GM19438 (cell line): Measurements from ENCODE around the gene HDAC11.
"Not testable (repeated sequence)": the region's sequence is repeated elsewhere in the genome, so short reads cannot be mapped to it uniquely, and the experiment has no call there.

ENCODE experiments used
- ATAC-seq: cut with Tn5 transposase; IDR thresholded peaks from one replicate; pipeline ENCODE4 v1.9.1; 2021; ENCODE audit warnings: low read depth; ENCODE audit not compliant: unreplicated experiment

The HDAC11 gene

GRCh38 chr3:13521749-13522148, 41.6 kb downstream of the HDAC11 start:
- ATAC-seq, result not testable (repeated sequence)

DNA sequence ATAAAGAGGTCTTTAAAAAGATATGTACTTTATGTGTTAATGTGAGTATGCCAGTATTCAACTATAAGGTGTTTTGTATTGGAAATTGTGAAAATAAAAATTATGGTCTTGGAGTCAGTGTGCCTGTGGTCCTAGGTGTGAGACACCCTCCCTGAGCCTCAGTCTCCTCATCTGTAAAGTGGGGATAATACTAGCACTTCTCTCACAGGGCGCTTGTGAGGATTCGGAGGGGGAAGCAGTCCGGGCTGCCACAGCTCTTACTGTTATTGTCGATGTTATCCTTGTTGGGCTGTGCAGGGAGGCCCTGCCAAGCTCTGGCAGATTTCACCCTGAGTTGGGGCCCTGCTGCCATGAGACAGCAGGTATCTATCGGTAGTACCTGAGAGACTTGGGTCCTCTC, 42.1 kb downstream of the HDAC11 start:
- ATAC-seq, result no peak

DNA sequence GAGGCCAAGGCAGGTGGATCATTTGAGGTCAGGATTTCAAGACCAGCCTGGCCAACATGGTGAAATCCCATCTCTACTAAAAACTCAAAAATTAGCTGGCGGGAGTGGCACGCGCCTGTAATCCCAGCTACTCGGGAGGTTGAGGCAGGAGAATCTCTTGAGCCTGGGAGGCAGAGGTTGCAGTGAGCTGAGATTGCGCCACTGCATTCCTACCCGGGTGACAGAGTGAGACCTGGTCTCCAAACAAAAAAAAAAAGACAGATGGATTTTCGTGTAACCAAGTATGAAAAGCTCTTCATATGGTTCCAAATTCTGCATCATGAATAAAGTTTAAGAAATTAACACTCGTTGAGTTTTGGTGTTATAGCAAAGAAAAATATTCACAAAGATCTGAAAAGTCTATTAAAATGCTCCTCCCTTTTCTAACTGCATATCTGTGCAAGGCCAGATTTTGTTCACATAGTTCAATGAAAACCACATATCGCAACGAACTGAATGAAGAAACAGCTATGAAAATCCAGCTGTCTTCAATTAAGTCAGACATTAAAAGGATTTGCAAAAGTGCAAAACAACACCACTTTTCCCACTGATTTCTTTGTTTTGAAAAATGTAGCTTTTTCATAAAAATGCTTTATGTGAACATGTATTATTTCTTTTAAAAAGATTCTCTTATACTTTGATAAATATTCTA, 45.0 kb downstream of the HDAC11 start:
- ATAC-seq, result no peak

GRCh38 chr3:13525827-13526625, 45.9 kb downstream of the HDAC11 start:
- ATAC-seq, result no peak

DNA sequence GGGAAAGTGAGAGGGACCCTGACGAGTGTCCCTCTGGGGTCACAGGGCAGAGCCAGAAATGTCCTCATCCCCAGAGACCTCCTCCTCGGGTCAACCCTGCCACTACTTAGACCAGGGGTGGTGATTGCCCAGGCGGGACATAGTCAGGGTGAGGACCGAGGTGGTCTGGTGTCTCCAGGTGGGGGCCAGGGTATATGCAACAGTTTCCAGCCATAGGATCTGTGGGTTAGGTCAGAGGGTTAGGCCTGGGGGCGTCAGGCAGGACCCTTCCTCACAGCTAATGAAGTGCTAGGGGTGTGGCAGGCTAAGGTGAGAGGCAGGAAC, 46.5 kb downstream of the HDAC11 start:
- no peak for ATAC-seq

DNA sequence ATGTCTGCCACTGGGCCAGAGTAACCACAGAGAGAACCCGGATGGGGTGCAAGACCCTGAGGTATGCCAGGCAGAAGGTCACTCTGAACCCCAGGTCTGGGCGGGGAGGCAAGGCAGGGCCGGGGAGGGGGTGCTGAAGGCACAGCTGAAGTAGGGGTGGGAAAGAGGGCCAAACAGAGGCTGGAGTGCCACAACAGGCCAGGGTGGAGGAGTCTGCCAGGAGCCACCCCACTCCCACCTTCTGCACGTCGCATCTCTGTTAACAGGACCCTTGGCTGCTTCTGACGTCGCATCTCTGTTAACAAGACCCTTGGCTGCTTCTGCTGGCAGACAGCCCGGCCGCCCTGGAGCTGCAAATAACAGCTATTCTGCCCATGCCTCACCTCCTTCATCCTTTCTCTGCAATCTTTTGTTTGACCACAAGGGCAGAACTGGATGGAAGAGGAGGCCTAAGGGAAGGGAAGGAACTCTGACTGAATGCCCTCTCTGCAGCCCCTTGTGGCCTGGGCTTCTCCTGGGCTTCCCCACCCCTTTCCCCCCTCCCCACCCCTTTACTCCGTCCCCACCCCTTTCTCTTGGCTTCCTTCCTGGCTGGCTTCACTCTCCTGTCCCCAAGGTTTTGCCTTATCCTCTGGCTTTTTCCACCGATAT, 48.2 kb downstream of the HDAC11 start:
- ATAC-seq, result no peak

DNA sequence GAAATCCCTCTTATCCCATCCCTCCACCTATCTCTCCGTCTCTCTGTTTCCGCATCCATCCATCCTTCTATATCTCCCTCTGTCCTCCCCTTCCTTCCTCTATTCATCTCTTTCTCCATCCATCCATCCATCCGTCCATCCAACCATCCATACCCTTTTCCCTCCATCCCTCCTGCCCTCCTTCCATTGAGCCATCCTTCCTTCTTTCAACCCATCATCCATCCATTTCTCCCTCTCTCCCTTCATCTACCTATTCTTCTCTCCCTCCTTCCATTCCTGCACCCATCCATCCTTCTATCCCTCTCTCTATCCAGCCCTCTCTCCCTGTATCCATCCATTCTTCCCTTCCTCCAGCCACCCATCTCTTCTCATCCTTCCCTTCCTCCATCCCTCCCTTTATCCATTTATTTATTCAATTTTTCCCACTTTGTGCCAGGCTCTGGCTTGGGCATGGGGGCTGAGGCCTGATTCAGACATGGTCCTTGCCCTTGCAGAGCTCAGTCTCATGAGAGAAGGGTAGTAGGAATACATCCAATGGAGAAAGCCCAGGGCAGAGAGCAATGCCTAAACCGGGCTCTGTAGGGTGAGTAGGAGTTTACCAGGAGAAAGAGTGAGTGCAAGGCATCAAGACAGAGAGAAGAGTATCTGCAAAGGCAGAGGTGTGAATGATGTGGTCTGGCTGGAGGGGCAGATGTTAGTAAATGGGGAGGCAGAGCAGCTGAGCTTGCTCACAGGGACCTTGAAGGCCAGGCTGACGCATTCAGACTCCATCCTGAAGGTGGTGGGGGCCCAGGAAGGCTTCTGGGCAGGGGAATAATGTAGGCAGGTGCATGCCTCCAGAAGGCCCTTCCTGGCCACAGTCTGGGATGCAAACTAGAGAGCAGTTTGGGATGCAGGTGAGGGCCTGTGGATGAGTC, 49.3 kb downstream of the HDAC11 start:
- ATAC-seq, result no peak

DNA sequence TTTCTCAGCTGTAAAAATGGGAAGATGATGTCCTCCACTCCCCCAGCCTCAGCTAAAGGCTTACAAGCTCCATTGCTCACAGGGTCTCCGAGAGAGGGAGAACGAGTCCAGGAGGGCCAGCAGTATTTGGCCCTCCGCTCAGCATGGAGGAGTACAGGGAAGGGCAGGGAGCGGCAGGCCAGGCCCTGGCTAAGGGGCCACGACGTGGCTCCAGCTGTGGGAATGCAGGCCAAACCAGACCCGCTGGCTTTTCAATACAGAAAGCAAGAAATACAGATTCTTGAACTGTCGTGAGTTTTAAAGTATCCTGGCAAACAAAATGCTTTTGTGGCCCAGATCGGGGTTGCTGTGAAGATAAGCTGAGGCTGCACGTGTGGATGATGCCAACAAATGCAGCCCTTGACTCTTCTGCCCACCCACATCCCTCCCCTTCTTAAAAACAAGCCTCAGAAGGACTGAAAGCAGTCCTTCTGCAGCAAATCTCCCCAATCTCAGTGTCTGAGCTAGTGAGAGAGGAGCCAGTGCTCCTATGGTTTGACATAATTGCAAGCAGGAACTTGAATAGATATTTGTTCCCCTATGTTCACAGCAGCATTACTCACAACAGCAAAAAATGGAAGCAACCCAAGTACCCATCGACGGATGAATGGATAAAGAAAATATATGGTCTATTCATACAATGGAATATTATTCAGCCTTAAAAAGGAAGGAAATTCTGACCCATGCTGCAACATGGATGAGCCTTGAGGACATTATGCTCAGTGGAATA, 50.3 kb downstream of the HDAC11 start:
- no peak for ATAC-seq

DNA sequence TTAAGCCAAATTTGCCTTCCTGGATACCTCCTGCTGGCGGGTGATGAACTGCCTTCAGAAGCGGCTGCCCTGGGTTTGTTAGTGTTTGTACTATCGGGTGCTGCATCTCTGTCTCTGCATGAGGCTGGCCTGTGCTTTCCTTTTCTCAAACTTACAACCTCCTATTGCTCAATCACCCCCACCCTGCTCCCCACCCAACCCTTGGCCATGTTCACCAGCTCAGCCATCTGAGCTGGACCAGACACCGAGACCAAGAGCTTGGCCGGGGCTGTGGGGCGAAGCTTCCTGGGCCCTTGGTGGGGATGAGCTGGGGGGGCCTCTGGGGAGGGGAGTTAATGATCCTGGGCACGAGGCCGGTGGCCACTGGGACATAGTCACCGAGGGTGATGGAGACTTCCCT, 52.0 kb downstream of the HDAC11 start:
- no peak for ATAC-seq

DNA sequence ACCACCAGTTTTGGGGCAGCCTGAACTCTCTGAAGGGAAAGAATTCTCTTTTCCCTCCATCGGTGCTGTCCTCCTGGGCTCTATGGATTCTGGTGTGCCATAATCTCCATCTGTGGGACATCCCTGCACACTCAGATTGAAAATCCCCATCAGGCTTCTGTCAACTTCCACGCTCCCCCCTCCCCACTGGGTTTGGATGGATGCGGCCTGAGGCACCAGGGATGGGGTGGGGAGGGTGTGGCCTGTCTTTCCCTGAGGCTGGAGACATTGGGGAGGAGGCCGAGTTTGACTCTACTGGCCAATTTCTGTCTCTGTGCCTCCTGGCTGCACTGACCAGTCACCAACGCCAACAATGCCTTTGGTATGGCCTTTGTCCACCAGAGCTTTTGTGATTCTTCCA, 52.5 kb downstream of the HDAC11 start:
- ATAC-seq, result no peak

- ATAC-seq, result no peak
These were observed 53.8 kb downstream of the HDAC11 start for GRCh38 chr3:13533885-13534301.

DNA sequence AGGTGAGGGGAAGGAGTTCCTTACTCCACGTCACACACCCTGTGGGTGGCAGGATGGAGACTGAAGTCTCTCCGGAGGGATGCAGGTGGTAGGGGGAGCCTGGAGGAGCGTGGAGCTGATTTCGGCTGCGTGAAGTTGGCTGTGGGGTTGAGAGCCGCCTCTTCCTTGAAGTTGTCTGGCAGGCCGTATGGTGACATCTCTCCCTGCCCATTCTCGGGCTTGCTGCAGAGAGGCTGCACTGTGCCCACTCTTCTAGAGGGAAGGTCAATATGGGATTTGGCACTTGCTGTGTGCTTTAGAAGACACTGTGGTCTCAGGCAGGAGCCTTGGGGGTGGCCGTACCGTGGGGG, 55.4 kb downstream of the HDAC11 start:
- ATAC-seq, result no peak

DNA sequence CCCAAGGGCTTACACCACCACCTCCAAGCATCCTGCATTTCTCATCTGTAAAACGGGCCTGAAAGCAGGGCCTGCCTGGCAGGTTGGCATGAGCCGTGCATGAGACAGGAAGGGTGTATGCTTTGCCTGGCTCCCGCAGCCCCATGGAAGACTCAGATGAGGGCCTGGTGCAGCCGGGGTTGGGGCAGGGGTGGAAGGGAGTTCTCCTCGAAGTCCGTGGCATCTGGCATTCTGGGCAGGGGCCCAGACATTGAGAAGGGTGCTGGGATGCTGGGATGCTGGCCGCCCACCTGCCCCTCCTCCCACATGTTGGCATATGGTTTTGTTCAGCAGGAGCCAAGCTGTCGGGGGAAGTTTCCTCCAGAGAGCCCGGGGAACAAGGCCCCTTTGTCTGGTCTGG, 55.8 kb downstream of the HDAC11 start:
- ATAC-seq, result no peak

GRCh38 chr3:13536432-13536831, 56.3 kb downstream of the HDAC11 start:
- no peak for ATAC-seq

DNA sequence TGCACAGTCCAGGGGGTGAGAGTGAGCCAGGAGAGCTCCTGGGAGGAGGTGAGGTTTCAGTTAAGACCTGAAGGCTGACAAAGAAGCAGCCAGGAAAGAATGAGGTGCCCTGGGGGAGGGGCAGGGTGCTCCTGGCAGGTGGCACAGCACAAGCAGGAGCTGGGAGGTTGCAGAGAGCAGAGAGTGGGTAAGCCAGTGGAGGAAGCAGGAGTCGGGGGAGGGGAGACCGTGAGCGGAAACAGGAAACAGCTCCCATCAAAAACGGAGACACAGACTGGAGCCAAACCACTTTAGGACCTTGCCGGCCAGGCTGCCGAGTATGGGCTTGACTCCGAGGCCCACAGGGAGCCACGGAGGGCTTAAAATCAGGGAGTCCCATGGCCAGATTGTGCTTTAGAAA, 56.7 kb downstream of the HDAC11 start:
- no peak for ATAC-seq

- no peak for ATAC-seq
These were observed 57.3 kb downstream of the HDAC11 start for GRCh38 chr3:13537244-13537908.

GRCh38 chr3:13537909-13538296, 57.8 kb downstream of the HDAC11 start:
- ATAC-seq, result no peak

DNA sequence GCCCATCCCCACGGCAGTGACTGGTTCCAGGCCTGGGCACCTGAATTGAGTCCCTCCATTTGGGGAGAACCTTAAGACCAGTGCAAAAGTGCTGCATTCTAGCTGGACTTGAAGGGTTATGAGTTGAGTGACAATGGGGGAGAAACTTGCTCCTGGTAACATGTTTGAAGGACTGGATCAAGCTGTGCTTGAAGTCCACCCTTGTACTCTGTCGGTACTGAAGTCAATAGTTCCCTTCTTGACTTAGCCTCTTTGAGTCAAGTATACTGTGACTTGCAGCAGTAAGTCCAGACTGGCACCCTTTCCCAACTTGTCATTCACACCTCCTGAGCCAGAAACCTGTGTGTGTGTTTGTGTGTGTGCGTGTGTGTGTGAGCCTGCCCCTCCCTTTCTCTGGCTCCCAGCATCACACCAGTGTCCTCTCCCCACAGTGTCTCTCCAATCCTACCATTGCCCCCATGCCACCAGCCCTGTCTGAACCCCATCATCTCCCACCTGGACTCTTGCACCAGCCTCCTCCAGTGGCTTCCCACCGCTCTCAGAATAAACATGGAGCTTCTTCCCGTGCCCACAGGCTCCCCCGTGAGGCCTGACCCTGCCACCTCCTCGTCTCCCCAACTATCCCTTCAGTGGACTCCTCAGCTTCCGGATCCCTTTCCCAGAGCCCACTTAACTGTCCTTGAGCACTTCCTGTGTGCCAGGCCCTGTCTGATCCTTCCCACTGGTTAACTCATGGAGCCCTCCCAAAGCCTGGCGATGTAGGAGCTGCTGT, 58.6 kb downstream of the HDAC11 start:
- ATAC-seq, result no peak

GRCh38 chr3:13539292-13539638, 59.2 kb downstream of the HDAC11 start:
- ATAC-seq, result no peak
